Heart right ventricle (tissue), 16 donors: ENCODE data around the gene COL4A2. TPM values are rescaled to one million over a fixed set of nuclear protein-coding genes. Genes with fewer than 3 reads are reported as not detected.

Experiments
- ATAC-seq, 8 donors: fragments of 200-7000 bp; cut with Tn5 transposase; one replicate each; pipeline ENCODE4 v1.9.1; 2020; ENCODE audit warnings: mild to moderate bottlenecking in 8 of 8, moderate library complexity in 8 of 8, moderate number of reproducible peaks in 1 of 8
- DNase-seq, 2 donors: peaks; one replicate each; pipeline ENCODE4 v3.0.0-alpha.2; 2020
- H3K27ac ChIP-seq, 10 donors: fragments of 200-600 bp; sonication (generic) in 2 of 10; one replicate each; pipeline versions ENCODE4 v1.5.0 to v1.8.0; 2020 to 2022; ENCODE audit warnings: mild to moderate bottlenecking in 3 of 10
- H3K27me3 ChIP-seq, 7 donors: fragments of 200-600 bp; one replicate each; pipeline ENCODE4 v1.8.0; 2021 to 2022; ENCODE audit warnings: mild to moderate bottlenecking in 2 of 7
- H3K36me3 ChIP-seq, 9 donors: fragments of 200-600 bp; sonication (generic) in 1 of 9; one replicate each; pipeline versions ENCODE4 v1.5.0 to v1.8.0; 2020 to 2022; ENCODE audit warnings: mild to moderate bottlenecking in 2 of 9
- H3K4me1 ChIP-seq, 9 donors: fragments of 200-600 bp; sonication (generic) in 1 of 9; one replicate each; pipeline versions ENCODE4 v1.5.0 to v1.8.0; 2020 to 2022; ENCODE audit warnings: mild to moderate bottlenecking in 4 of 9
- H3K4me3 ChIP-seq, 10 donors: fragments of 200-600 bp; sonication (generic) in 2 of 10; one replicate each; pipeline versions ENCODE4 v1.5.0 to v1.8.0; 2020 to 2022; ENCODE audit warnings: mild to moderate bottlenecking in 7 of 10, moderate library complexity in 2 of 10
- H3K9me3 ChIP-seq, 11 donors: fragments of 200-600 bp in 10 of 11; sonication (generic) in 2 of 11; one replicate each; pipeline versions ENCODE4 v1.5.0 to v1.8.0; 2013 to 2022; ENCODE audit warnings: mild to moderate bottlenecking in 2 of 11, control low read depth in 1 of 11, moderate library complexity in 1 of 11
- WGBS, 2 donors: extraction: QIAGEN DNeasy Blood & Tissue Kit; methylation state at CpG; one replicate each; pipeline ENCODE4 v1.1.7; 2013; ENCODE audit warnings: inconsistent platforms in 1 of 2; 5-methylcytosine and 5-hydroxymethylcytosine counted together
- intact Hi-C, 10 donors: fragments of 100-400 bp; cut with DNase I; formaldehyde crosslinking; loops; one replicate each; pipeline versions ENCODE4 v1.11.1 to v1.14.2; 2022
- polyA plus RNA-seq, 2 donors: library from polyadenylated mRNA; stranded (reverse); fragments of 200-250 nt; gene quantifications; one replicate each; pipeline ENCODE4 v1.2.3, GENCODE V29; 2013
- total RNA-seq, 10 donors: library from RNA; stranded (reverse); fragmentation: NEBNext Ultra II Directional in 3 of 10; extraction: Animal tissue kit (Norgen Biotek cat#: 25700) in 3 of 10; gene quantifications; one replicate each; pipeline versions ENCODE4 v1.2.1 to v1.2.4, GENCODE V29; 2021 to 2023
- TF ChIP-seq, protein P1 (sequence below), 9 donors: fragments of 200-600 bp; sonication (generic) in 2 of 9; IDR thresholded peaks; one replicate each; pipeline versions ENCODE4 v1.5.0 to v1.8.0; 2021 to 2022; ENCODE audit warnings: antibody characterized with exemption in 9 of 9, mild to moderate bottlenecking in 5 of 9, moderate library complexity in 1 of 9
- donor health status: Arrhythmogenic right ventricular cardiomyopathy.
- donor health status: ischemic (EF 13 %, LVEDD 7.1; RV severe dilation, severe dysfunction).
- donor health status: healthy with polysubstance abuse.
- donor health status: DM: no; HTN: yes; CAD: no.
- donor health status: DM: no; HTN: no; CAD: no.
- donor health status: ischemic (EF 25% LVEDD 6.9; RV normal size, moderate dysfunction).
- donor health status: ischemic (EF 25% LVEDD 5.7; RV mildly dilated, moderate dysfunction).
- donor health status: healthy.
- donor health status: DM: yes; HTN: yes; CAD: no.
- donor health status: Ischemic cardiomyopathy.
- donor health status: ischemic (EF 35%, LVEDD 5.7; RV mildly dilated, moderate dysfunction).
- donor health status: nonischemic (EF 11% LVEDD 7.7; RV severe dilation, severe dysfunction).
- donor health status: DM: yes; HTN: yes; CAD: no.
- donor health status: PGD.
- donor health status: ischemic (EF 29% LVEDD 5.4; RV normal size, mild dysfunction).
- donor health status: nonischemic (EF 23%, LVEDD 6.1; RV moderate dilation, normal function).

COL4A2 gene
- total and polyA plus RNA-seq, 12 donors = 81.7 to 301 (median 128) TPM

DNA sequence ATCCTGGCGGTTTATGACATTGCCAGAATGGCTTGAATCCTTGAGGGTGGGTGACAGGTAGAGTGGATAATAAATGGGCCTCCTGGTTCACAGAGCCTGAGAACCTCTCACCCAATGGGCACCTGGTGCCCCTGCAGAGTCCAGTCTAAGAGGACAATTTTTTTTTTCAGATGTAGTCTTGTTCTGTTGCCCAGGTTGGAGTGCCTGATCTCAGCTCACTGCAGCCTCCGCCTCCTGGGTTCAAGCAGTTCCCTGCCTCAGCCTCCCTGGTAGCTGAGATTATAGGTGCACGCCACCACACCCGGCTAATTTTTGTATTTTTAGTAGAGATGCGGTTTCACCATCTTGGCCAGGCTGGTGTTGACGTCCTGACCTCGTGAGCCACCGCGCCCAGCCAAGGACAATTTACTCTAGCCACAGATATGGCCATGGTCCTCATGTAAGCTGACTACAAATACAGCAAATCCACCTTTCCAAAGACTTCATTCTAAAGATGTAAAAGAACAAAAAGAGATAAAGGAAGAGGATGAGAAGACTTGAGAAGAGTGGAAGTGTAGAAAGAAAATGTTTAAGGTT is 33.0 kb downstream of the COL4A2 start:
- Histone ChIP-seq H3K27ac (peak overlapping the region; percentile 63 to 96 (median 90)), H3K36me3 (peaks cover 0 to 12% (median 0%) of the 10 kb centered on the region in 9 donors), H3K9me3 (no peaks in the 10 kb centered on the region), H3K4me3 (peak overlapping the region in 4 of 10 donors; percentile 8 to 34 (median 28)), H3K4me1 (peaks cover 28 to 91% (median 76%) of the 10 kb centered on the region in 9 donors), H3K27me3 (peaks cover 0 to 7% (median 0%) of the 10 kb centered on the region in 7 donors)
- intact Hi-C loops = loop anchor here in 3 of 10 donors (2.0 to 10.0 kb wide), 3 partner anchors 33 to 75 kb away; partner anchors contain the start of genes COL4A1 (in 1 of the 3) and COL4A2 (in 1 of the 3)
- TF ChIP-seq, protein P1, sequence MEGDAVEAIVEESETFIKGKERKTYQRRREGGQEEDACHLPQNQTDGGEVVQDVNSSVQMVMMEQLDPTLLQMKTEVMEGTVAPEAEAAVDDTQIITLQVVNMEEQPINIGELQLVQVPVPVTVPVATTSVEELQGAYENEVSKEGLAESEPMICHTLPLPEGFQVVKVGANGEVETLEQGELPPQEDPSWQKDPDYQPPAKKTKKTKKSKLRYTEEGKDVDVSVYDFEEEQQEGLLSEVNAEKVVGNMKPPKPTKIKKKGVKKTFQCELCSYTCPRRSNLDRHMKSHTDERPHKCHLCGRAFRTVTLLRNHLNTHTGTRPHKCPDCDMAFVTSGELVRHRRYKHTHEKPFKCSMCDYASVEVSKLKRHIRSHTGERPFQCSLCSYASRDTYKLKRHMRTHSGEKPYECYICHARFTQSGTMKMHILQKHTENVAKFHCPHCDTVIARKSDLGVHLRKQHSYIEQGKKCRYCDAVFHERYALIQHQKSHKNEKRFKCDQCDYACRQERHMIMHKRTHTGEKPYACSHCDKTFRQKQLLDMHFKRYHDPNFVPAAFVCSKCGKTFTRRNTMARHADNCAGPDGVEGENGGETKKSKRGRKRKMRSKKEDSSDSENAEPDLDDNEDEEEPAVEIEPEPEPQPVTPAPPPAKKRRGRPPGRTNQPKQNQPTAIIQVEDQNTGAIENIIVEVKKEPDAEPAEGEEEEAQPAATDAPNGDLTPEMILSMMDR (IDR thresholded peaks at IDR 0.05) = no peak
- no peak for DNase-seq
- ATAC-seq = no peak
- WGBS, 2 donors = 75 to 90% methylated on average over 9 of the region's 9 CpGs

DNA sequence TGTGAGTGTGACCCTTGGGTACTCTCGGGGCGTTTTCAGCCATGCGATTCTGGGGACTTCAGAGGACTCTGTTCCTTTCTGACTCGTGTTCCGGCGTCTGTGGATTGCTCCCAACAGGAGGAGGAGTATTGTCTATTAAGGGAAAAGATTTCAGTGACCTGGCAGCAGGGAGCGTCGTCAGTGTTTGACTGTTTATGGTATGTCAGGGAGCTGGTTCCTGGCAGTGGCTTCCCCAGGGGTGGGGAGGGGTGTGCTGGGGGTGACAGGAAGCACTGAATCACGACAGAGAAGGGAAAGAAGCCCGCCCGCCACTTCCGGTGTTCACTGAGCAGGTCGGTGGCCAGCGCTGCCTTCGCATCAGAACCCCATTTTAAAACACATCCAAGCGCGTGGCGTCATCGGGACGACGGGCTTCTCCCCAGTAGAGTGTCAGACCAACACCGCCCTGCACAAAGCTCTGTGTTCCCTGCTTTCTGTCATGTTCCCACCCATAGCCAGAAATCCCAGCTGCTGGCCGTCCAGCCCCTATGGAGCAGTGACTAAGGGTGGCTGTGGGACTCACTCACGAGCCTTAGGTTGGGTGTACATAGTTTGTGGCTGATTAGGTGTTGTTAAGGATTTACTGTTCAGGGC is 33.8 kb downstream of the COL4A2 start:
- peak overlapping the region in 7 of 10 donors; percentile 2 to 34 (median 25) for H3K4me3 ChIP-seq
- peaks cover 28 to 85% (median 70%) of the 10 kb centered on the region in 9 donors for H3K4me1 ChIP-seq
- ATAC-seq = peak; percentile 57 to 85 (median 74)
- no peaks in the 10 kb centered on the region for H3K9me3 ChIP-seq
- TF ChIP-seq, protein P1 (IDR thresholded peaks at IDR 0.05) = peak in 1 of 9 donors; percentile 14
- 9 to 18% methylated on average over 24 of the region's 24 CpGs for WGBS, 2 donors
- peak overlapping the region; percentile 63 to 96 (median 90) for H3K27ac ChIP-seq
- intact Hi-C loops = loop anchor here in 2 of 10 donors (10.0 kb wide), 2 partner anchors 64 to 74 kb away; no protein-coding TSS in a partner anchor
- peaks cover 0 to 7% (median 0%) of the 10 kb centered on the region in 7 donors for H3K27me3 ChIP-seq
- H3K36me3 ChIP-seq = peaks cover 0 to 15% (median 0%) of the 10 kb centered on the region in 9 donors
- DNase-seq = peak; percentile 79 to 91

DNA sequence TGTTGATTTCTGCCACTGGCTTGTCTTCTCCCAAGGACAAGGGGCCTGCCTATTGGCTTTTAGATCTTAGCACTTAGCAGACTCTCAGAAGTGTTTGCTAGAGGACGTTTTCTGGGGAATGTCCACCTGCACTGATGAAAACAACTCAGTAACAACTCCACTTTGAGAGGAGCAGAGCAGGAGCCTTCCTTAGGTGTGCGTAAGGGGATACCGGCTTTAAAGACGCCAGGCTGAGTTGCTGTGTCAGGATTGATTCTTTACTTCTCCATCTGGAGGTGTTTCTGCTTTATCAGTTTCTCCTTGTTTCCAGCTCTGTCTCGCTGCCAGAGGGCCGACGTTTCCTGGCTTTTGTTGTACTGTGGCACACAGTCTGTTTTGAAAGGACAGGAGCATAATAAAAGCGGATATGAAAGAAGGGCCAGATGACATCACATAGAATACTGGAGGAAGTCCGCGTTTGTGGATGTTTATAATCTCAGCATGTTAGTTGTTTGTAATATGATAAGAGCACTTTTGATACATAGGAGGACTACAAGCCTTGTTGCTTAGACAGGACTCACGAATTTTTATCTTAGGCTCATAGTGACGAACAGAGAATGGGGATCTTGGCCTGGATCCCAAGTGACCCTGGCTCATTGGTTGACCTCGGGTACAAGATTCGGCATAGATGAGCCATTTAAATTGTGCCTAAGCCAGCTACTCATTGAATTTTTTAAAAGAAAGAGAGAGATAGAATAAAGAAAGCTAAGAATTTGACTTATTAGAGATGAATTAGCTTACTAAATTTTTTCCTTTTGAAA is 34.6 kb downstream of the COL4A2 start:
- ATAC-seq (peak in 7 of 8 donors; percentile 14 to 59 (median 35)), DNase-seq (peak; percentile 52 to 68)
- TF ChIP-seq, protein P1 (IDR thresholded peaks at IDR 0.05) = no peak
- H3K9me3 ChIP-seq = no peaks in the 10 kb centered on the region
- 5 to 7% methylated on average over 14 of the region's 14 CpGs for WGBS, 2 donors
- H3K27ac ChIP-seq = peak overlapping the region; percentile 63 to 96 (median 90)
- intact Hi-C loops = loop anchor here in 2 of 10 donors (10.0 kb wide), 2 partner anchors 63 to 73 kb away; no protein-coding TSS in a partner anchor
- H3K4me3 ChIP-seq = peak overlapping the region in 7 of 10 donors; percentile 2 to 34 (median 25)
- H3K4me1 ChIP-seq = peaks cover 25 to 85% (median 66%) of the 10 kb centered on the region in 9 donors
- H3K36me3 ChIP-seq = peaks cover 0 to 15% (median 0%) of the 10 kb centered on the region in 9 donors
- peaks cover 0 to 7% (median 0%) of the 10 kb centered on the region in 7 donors for H3K27me3 ChIP-seq

DNA sequence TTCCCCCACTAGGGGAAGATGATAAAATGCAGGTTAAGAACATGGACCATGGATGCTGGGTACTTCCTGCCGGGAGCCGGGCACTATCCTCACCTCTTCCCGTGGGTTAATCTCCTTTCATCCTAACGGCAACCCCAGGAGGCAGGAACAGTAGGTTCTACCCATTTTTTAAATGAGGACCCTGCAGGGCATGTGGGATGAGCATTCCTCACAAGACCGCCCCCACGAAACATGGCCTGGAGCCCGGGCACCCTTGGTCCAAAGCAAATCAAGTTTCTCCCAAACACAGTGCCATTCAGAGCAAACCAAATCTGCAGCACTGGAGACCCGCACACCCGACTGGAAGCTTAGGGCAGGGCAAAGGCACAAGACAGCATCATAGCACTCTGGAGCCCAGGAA is 35.4 kb downstream of the COL4A2 start:
- DNase-seq (no peak), ATAC-seq (no peak)
- Histone ChIP-seq H3K27me3 (peaks cover 0 to 7% (median 0%) of the 10 kb centered on the region in 7 donors), H3K9me3 (no peaks in the 10 kb centered on the region), H3K4me1 (peaks cover 30 to 85% (median 66%) of the 10 kb centered on the region in 9 donors), H3K36me3 (peaks cover 0 to 15% (median 0%) of the 10 kb centered on the region in 9 donors), H3K27ac (peak overlapping the region in 8 of 10 donors; percentile 78 to 96 (median 90)), H3K4me3 (no peak overlapping the region)
- WGBS, 2 donors = 90 to 93% methylated on average over 9 of the region's 9 CpGs
- TF ChIP-seq, protein P1 (IDR thresholded peaks at IDR 0.05) = no peak
- intact Hi-C loops = loop anchor here in 2 of 10 donors (10.0 kb wide), 2 partner anchors 62 to 72 kb away; no protein-coding TSS in a partner anchor
